Thoracic aorta (tissue), 2 donors: Measurements from ENCODE around the gene STK32C. TPM values are rescaled to one million over a fixed set of nuclear protein-coding genes. Genes with fewer than 3 reads are reported as not detected.

Experiments used
- ATAC-seq: fragments of 150-250 bp; one replicate; pipeline ENCODE4 v1.8.0; 2017; ENCODE audit warnings: low read depth; ENCODE audit not compliant: insufficient number of reproducible peaks, low FRiP score
- DNase-seq: peaks from one replicate; pipeline ENCODE4 v3.0.0-alpha.2; 2020; ENCODE audit warnings: low spot score
- H3K27ac ChIP-seq, 2 donors: fragments of 200-600 bp; sonication (generic); 1 replicate in 1 of 2; 2 replicates in 1 of 2; pipeline ENCODE4 v1.5.1; 2016; ENCODE audit warnings: mild to moderate bottlenecking in 2 of 2, moderate library complexity in 2 of 2
- H3K27me3 ChIP-seq: fragments of 200-600 bp; sonication (generic); replicated peaks from 2 replicates; pipeline ENCODE4 v1.6.0; 2016; ENCODE audit warnings: mild to moderate bottlenecking; ENCODE audit not compliant: insufficient read depth
- H3K36me3 ChIP-seq: fragments of 200-600 bp; sonication (generic); one replicate; pipeline ENCODE4 v1.5.1; 2016
- H3K4me1 ChIP-seq, 2 donors: fragments of 200-600 bp; sonication (generic); 1 replicate in 1 of 2; 2 replicates in 1 of 2; pipeline versions ENCODE4 v1.5.1 to v1.6.0; 2016; ENCODE audit warnings: low read depth in 2 of 2, mild to moderate bottlenecking in 1 of 2; ENCODE audit not compliant: control insufficient read depth in 1 of 2
- H3K4me3 ChIP-seq: fragments of 200-600 bp; sonication (generic); 2 replicates; pipeline ENCODE4 v1.5.1; 2016; ENCODE audit warnings: mild to moderate bottlenecking
- H3K9me3 ChIP-seq: fragments of 200-600 bp; sonication (generic); 2 replicates; pipeline ENCODE4 v1.5.1; 2016
- total RNA-seq, 2 donors: library from RNA; depleted of rRNA; stranded (reverse); fragments of >200 nt; gene quantifications; one replicate each; pipeline versions ENCODE4 v1.1.0 to v1.2.3, GENCODE V29; 2016
- TF ChIP-seq, protein P1 (sequence below): fragments of 200-600 bp; sonication (generic); IDR thresholded peaks from one replicate; pipeline ENCODE4 v1.5.1; 2019; ENCODE audit warnings: antibody characterized with exemption

STK32C gene
- total RNA-seq, 2 donors from 2014 or later, result 1.1 to 4.2 TPM

- Histone ChIP-seq H3K36me3 (no peaks in the 10 kb centered on the region), H3K27ac (no peak overlapping the region), H3K4me3 (no peak overlapping the region), H3K4me1 (no peaks in the 10 kb centered on the region), H3K9me3 (no peaks in the 10 kb centered on the region), H3K27me3 (no peaks in the 10 kb centered on the region)
- TF ChIP-seq, protein P1, sequence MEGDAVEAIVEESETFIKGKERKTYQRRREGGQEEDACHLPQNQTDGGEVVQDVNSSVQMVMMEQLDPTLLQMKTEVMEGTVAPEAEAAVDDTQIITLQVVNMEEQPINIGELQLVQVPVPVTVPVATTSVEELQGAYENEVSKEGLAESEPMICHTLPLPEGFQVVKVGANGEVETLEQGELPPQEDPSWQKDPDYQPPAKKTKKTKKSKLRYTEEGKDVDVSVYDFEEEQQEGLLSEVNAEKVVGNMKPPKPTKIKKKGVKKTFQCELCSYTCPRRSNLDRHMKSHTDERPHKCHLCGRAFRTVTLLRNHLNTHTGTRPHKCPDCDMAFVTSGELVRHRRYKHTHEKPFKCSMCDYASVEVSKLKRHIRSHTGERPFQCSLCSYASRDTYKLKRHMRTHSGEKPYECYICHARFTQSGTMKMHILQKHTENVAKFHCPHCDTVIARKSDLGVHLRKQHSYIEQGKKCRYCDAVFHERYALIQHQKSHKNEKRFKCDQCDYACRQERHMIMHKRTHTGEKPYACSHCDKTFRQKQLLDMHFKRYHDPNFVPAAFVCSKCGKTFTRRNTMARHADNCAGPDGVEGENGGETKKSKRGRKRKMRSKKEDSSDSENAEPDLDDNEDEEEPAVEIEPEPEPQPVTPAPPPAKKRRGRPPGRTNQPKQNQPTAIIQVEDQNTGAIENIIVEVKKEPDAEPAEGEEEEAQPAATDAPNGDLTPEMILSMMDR, result no peak
- ATAC-seq, result no peak
- no peak for DNase-seq
Measured at GRCh38 chr10:132238371-132239125, 69.2 kb downstream of the STK32C start.

DNA sequence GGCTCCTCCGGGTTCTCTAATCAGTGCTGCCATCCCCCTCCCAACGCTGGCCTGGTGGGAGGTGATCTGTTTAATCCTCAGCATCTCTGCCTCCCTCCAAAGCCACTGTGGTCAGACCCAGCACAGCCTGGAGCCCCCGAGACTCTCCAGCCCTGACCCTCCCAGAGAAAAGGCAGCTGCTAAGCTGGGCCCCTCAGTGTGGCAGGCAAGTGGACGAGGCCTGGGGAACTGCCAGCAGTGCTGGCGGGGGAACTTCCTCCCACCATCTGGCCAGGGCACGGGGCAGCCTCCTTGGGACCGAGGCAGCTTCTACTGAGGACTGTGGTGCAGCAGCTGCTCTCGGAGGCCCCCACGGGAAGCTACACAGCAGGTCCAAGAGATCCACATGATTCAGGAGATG, 69.9 kb downstream of the STK32C start:
- Histone ChIP-seq H3K4me3 (no peak overlapping the region), H3K36me3 (no peaks in the 10 kb centered on the region), H3K4me1 (no peaks in the 10 kb centered on the region), H3K9me3 (no peaks in the 10 kb centered on the region), H3K27me3 (no peaks in the 10 kb centered on the region), H3K27ac (no peak overlapping the region)
- DNase-seq, result no peak
- no peak for ATAC-seq
- TF ChIP-seq, protein P1, result no peak

GRCh38 chr10:132237396-132237795, 70.4 kb downstream of the STK32C start:
- Histone ChIP-seq H3K4me1 (no peaks in the 10 kb centered on the region), H3K27me3 (no peaks in the 10 kb centered on the region), H3K4me3 (no peak overlapping the region), H3K36me3 (no peaks in the 10 kb centered on the region), H3K9me3 (no peaks in the 10 kb centered on the region), H3K27ac (no peak overlapping the region)
- no peak for DNase-seq
- ATAC-seq, result no peak
- TF ChIP-seq, protein P1, result no peak

DNA sequence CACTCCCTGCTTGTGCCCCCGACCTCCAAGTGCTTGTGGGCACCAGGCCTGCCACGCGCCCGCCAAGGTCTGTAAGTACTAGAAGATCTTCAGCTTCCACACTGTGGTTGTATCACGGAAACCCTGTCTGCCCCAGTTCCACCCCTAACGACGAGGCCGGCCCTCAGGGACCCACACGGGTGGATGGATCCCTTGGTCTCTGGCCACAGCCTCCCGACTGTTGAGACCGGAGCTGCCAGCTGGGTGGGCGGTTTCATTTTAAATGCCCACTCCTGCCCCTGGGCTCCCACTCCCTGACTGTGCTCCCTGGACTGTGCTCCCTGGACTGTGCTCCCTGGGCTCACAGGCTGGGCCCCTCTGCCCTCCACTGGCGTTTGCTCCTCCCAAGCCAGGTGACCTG, 70.9 kb downstream of the STK32C start:
- Histone ChIP-seq H3K4me3 (no peak overlapping the region), H3K4me1 (no peaks in the 10 kb centered on the region), H3K27me3 (no peaks in the 10 kb centered on the region), H3K27ac (no peak overlapping the region), H3K9me3 (no peaks in the 10 kb centered on the region), H3K36me3 (no peaks in the 10 kb centered on the region)
- TF ChIP-seq, protein P1, result no peak
- no peak for ATAC-seq
- no peak for DNase-seq

GRCh38 chr10:132236161-132236560, 71.6 kb downstream of the STK32C start:
- no peaks in the 10 kb centered on the region for H3K27me3 ChIP-seq
- DNase-seq (no peak), ATAC-seq (no peak)
- H3K4me3 ChIP-seq, result no peak overlapping the region
- H3K4me1 ChIP-seq, result no peaks in the 10 kb centered on the region
- no peak overlapping the region for H3K27ac ChIP-seq
- H3K36me3 ChIP-seq, result no peaks in the 10 kb centered on the region
- TF ChIP-seq, protein P1, result no peak
- no peaks in the 10 kb centered on the region for H3K9me3 ChIP-seq
